Adrenal gland (tissue), 5 donors: ENCODE results near the gene TYR.

Source experiments
- CTCF ChIP-seq, 6 experiments: fragments of 450-650 bp in 4 of 6; fragments of 200-600 bp in 2 of 6; sonication (generic) in 1 of 6; IDR thresholded peaks; 1 replicate in 5 of 6; 2 replicates in 1 of 6; pipeline versions ENCODE4 v1.5.1 to v1.8.0; 2016 to 2021; ENCODE audit warnings: antibody characterized with exemption in 6 of 6, mild to moderate bottlenecking in 2 of 6, moderate library complexity in 1 of 6
- POLR2A ChIP-seq, 2 donors: fragments of 450-650 bp; IDR thresholded peaks; one replicate each; pipeline ENCODE4 v1.6.1; 2017; ENCODE audit warnings: antibody characterized with exemption in 2 of 2, mild to moderate bottlenecking in 2 of 2, moderate library complexity in 1 of 2
- donor health status: DM: no; HTN: no; CAD: no.

GRCh38 chr11:89203814-89204213, 26.1 kb downstream of the TYR start:
- TF ChIP-seq POLR2A (IDR thresholded peaks at IDR 0.05) (no peak), CTCF (IDR thresholded peaks at IDR 0.05) (no peak)
